Liver (tissue), 3 donors: ENCODE measurements around the gene NOL4L.

Experiments
- CTCF ChIP-seq: fragments of 150-350 bp; IDR thresholded peaks from 2 replicates; pipeline ENCODE4 v1.5.1; 2017; ENCODE audit warnings: improper control_type of control experiment, low read depth, low read length; ENCODE audit not compliant: missing input control
- FOXA1 ChIP-seq: IDR thresholded peaks from 2 replicates; pipeline ENCODE4 v1.6.1; 2016; ENCODE audit warnings: antibody characterized with exemption
- HNF4G ChIP-seq: IDR thresholded peaks from 2 replicates; pipeline ENCODE4 v1.6.1; 2016; ENCODE audit warnings: antibody characterized with exemption
- JUND ChIP-seq, 2 donors: IDR thresholded peaks; 2 replicates each; pipeline ENCODE4 v1.6.1; 2016; ENCODE audit warnings: antibody characterized with exemption in 2 of 2
- MAX ChIP-seq: IDR thresholded peaks from 2 replicates; pipeline ENCODE4 v1.6.1; 2016; ENCODE audit warnings: antibody characterized with exemption
- RAD21 ChIP-seq, 2 donors: IDR thresholded peaks; 2 replicates each; pipeline ENCODE4 v1.6.1; 2016; ENCODE audit warnings: antibody characterized with exemption in 2 of 2, mild to moderate bottlenecking in 2 of 2
- REST ChIP-seq: IDR thresholded peaks from 2 replicates; pipeline ENCODE4 v1.6.1; 2016; ENCODE audit warnings: antibody characterized with exemption, mild to moderate bottlenecking
- SP1 ChIP-seq: IDR thresholded peaks from 2 replicates; pipeline ENCODE4 v1.6.1; 2018; ENCODE audit warnings: antibody characterized with exemption, mild to moderate bottlenecking
- TAF1 ChIP-seq: conservative IDR thresholded peaks from 2 replicates; pipeline ENCODE4 v1.6.1; 2016; ENCODE audit warnings: antibody characterized with exemption, mild to moderate bottlenecking
- YY1 ChIP-seq: IDR thresholded peaks from 2 replicates; pipeline ENCODE4 v1.6.1; 2016; ENCODE audit warnings: antibody characterized with exemption, mild to moderate bottlenecking
- TF ChIP-seq, protein P1 (sequence below): IDR thresholded peaks from 2 replicates; pipeline ENCODE4 v1.6.1; 2016; ENCODE audit warnings: antibody characterized with exemption
- donor health status: healthy.
- donor health status: healthy.

GRCh38 chr20:32463642-32464400 lies 121.3 kb downstream of the NOL4L start:
- TF ChIP-seq CTCF (no peak), TAF1 (no peak), RAD21 (IDR thresholded peaks at IDR 0.05) (peak in 1 of 2 donors; percentile 7), MAX (no peak), HNF4G (no peak), REST (no peak), FOXA1 (no peak), YY1 (no peak), SP1 (peak; percentile 34), JUND (IDR thresholded peaks at IDR 0.05) (no peak)
- TF ChIP-seq, protein P1, sequence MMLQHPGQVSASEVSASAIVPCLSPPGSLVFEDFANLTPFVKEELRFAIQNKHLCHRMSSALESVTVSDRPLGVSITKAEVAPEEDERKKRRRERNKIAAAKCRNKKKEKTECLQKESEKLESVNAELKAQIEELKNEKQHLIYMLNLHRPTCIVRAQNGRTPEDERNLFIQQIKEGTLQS = no peak
